ENCODE data around the gene CEP192.

The CEP192 gene

GRCh38 chr18:13022644-13023043, 31.5 kb downstream of the CEP192 start:
- H3K79me2 ChIP-seq (ENCODE audit: insufficient read depth, low read depth), result no peaks in the 10 kb centered on the region; the same call in none of the 2 replicates
- no peaks in the 10 kb centered on the region for H3K27me3 ChIP-seq (ENCODE audit: insufficient read depth, low read depth)
- no peak overlapping the region for H3K4me2 ChIP-seq

GRCh38 chr18:13025233-13025632, 34.1 kb downstream of the CEP192 start:
- Histone ChIP-seq H3K4me1 (ENCODE audit: low read depth, poor library complexity, severe bottlenecking) (no peaks in the 10 kb centered on the region), H3K79me2 (ENCODE audit: insufficient read depth, low read depth) (no peaks in the 10 kb centered on the region; the same call in none of the 2 replicates)
- no peak for TF ChIP-seq CTCF (conservative IDR thresholded peaks at IDR 0.05; ENCODE audit: low read depth, low read length)

More at GRCh38 chr18:13022644-13023043, 31.5 kb downstream of the CEP192 start:
- peaks cover 4% of the 10 kb centered on the region for H3K36me3 ChIP-seq (ENCODE audit: insufficient read depth)
- H4K20me1 ChIP-seq (ENCODE audit: insufficient read depth), result no peaks in the 10 kb centered on the region
- H3K4me1 ChIP-seq (ENCODE audit: low read depth, poor library complexity, severe bottlenecking), result no peaks in the 10 kb centered on the region
- no peak overlapping the region for H3K27ac ChIP-seq
- H2AFZ ChIP-seq (ENCODE audit: low read depth), result no peak overlapping the region
- no peak overlapping the region for H3K9ac ChIP-seq
- TF ChIP-seq CTCF (conservative IDR thresholded peaks at IDR 0.05; ENCODE audit: low read depth, low read length), result no peak
- H3K4me3 ChIP-seq (IDR thresholded peaks at IDR 0.05; ENCODE audit: insufficient read depth, low read depth, low read length), result no peak overlapping the region

GRCh38 chr18:13026583-13027270, 35.6 kb downstream of the CEP192 start:
- TF ChIP-seq CTCF (conservative IDR thresholded peaks at IDR 0.05; ENCODE audit: low read depth, low read length), result no peak
- 0 out of 2 replicates have a peak, but pooled peaks cover 3% of the 10 kb centered on the region for H3K36me3 ChIP-seq (ENCODE audit: insufficient read depth)

More at GRCh38 chr18:13025233-13025632, 34.1 kb downstream of the CEP192 start:
- no peaks in the 10 kb centered on the region for H3K27me3 ChIP-seq (ENCODE audit: insufficient read depth, low read depth)
- no peak overlapping the region for H3K4me3 ChIP-seq (IDR thresholded peaks at IDR 0.05; ENCODE audit: insufficient read depth, low read depth, low read length)
- H3K9ac ChIP-seq, result no peak overlapping the region
- H3K27ac ChIP-seq, result no peak overlapping the region
- H3K36me3 ChIP-seq (ENCODE audit: insufficient read depth), result 0 out of 2 replicates have a peak, but pooled peaks cover 3% of the 10 kb centered on the region
- no peak overlapping the region for H2AFZ ChIP-seq (ENCODE audit: low read depth)
- H4K20me1 ChIP-seq (ENCODE audit: insufficient read depth), result no peaks in the 10 kb centered on the region
- H3K4me2 ChIP-seq, result no peak overlapping the region

GRCh38 chr18:13028869-13029268, 37.7 kb downstream of the CEP192 start:
- no peak overlapping the region for H3K27ac ChIP-seq
- no peak overlapping the region for H3K9ac ChIP-seq
- no peak overlapping the region for H3K4me2 ChIP-seq
- H3K36me3 ChIP-seq (ENCODE audit: insufficient read depth), result 0 out of 2 replicates have a peak, but pooled peaks cover 3% of the 10 kb centered on the region
- TF ChIP-seq CTCF (conservative IDR thresholded peaks at IDR 0.05; ENCODE audit: low read depth, low read length), result no peak
- H2AFZ ChIP-seq (ENCODE audit: low read depth), result no peak overlapping the region
- H4K20me1 ChIP-seq (ENCODE audit: insufficient read depth), result no peaks in the 10 kb centered on the region
- no peaks in the 10 kb centered on the region; the same call in 1 of the 2 replicates for H3K79me2 ChIP-seq (ENCODE audit: insufficient read depth, low read depth)
- no peak overlapping the region for H3K4me3 ChIP-seq (IDR thresholded peaks at IDR 0.05; ENCODE audit: insufficient read depth, low read depth, low read length)
- H3K27me3 ChIP-seq (ENCODE audit: insufficient read depth, low read depth), result no peaks in the 10 kb centered on the region
- H3K4me1 ChIP-seq (ENCODE audit: low read depth, poor library complexity, severe bottlenecking), result no peaks in the 10 kb centered on the region

More at GRCh38 chr18:13026583-13027270, 35.6 kb downstream of the CEP192 start:
- H2AFZ ChIP-seq (ENCODE audit: low read depth), result no peak overlapping the region
- no peaks in the 10 kb centered on the region for H4K20me1 ChIP-seq (ENCODE audit: insufficient read depth)
- no peak overlapping the region for H3K4me2 ChIP-seq
- H3K27ac ChIP-seq, result no peak overlapping the region
- no peaks in the 10 kb centered on the region for H3K27me3 ChIP-seq (ENCODE audit: insufficient read depth, low read depth)
- no peak overlapping the region for H3K4me3 ChIP-seq (IDR thresholded peaks at IDR 0.05; ENCODE audit: insufficient read depth, low read depth, low read length)
- no peak overlapping the region for H3K9ac ChIP-seq
- H3K4me1 ChIP-seq (ENCODE audit: low read depth, poor library complexity, severe bottlenecking), result no peaks in the 10 kb centered on the region
- H3K79me2 ChIP-seq (ENCODE audit: insufficient read depth, low read depth), result no peaks in the 10 kb centered on the region; the same call in none of the 2 replicates

Data from KMS-11 (cell line).